ENCODE results near the gene SLC15A4.

Gene SLC15A4

DNA sequence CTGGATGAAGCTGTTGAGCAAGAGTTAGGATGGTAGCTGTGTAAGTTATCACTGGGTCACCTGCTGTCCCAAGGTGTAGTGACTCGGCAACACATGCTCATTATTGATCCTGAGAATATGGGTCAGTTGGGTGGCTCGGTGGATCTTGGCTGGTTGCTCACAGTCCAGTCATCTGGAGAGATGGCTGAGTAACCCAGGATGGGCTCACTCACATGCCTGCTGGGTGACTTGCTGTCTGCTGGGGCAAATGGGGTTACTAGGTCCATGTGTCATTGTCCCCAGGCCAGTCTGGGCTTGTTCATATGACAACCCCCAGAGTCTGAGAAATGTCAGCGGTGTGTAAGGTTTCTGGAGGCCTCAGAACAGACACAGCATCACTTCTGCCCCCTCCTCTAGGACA, 69.5 kb downstream of the SLC15A4 start:
- no peak for DNase-seq (ENCODE audit: low read depth)

DNA sequence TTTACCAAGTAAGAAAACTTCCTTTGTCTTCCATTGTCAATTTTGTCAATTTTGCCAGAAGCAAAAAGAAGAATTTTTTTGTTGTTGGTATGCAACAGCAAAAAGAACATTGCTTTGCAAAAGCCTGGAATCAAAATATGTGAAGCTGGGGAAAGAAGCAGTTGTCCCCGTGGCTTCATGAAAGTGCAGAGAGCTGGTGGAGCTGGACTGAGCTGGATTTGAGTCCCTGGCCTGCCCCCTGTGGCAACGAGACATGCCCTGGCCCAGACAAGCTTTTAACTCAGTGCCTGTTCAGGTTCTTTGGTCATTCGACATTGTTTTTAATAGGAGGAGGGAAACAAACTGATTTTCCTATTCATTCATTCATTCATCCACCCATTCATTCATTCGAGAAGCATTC, 70.3 kb downstream of the SLC15A4 start:
- DNase-seq (ENCODE audit: low read depth), result no peak

DNA sequence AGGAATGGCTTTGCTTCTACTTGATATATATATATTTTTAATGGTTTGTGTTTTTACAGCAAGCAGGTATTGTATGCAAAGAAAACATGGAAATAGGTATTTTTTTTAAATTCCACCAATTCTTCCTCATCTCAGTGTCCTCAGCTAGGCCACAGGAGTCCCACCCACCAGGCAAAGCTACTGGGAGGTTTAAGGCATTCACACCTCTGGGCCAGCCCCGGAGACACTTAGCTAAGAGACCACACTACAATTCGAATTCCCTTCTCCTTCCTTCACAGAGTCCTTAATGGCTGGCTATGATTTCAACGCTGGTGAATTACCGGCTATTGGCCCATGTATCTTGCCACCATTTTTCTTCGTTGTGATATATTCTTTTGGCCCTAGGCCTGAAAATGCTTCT, 71.4 kb downstream of the SLC15A4 start:
- DNase-seq (ENCODE audit: low read depth), result no peak

DNA sequence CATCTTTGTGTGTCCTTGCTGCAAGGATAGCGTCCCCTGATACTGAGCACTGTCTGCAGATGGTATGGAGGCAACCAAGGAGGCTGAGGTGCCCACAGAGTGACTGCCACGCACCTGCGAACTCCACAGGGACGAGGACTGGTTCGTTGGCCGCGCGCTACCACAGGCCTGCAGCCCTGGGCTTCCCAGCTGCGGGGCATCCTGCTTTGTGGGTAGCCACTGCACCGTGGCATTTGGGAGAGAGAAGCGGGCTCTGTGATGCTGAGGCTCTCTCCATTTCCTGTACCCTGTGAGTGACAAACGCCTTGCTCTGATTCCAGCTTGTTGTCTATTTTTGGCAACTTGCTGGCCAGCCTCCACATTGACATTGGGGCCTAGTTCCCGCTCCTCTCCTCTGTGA, 76.3 kb downstream of the SLC15A4 start:
- no peak for DNase-seq (ENCODE audit: low read depth)

DNA sequence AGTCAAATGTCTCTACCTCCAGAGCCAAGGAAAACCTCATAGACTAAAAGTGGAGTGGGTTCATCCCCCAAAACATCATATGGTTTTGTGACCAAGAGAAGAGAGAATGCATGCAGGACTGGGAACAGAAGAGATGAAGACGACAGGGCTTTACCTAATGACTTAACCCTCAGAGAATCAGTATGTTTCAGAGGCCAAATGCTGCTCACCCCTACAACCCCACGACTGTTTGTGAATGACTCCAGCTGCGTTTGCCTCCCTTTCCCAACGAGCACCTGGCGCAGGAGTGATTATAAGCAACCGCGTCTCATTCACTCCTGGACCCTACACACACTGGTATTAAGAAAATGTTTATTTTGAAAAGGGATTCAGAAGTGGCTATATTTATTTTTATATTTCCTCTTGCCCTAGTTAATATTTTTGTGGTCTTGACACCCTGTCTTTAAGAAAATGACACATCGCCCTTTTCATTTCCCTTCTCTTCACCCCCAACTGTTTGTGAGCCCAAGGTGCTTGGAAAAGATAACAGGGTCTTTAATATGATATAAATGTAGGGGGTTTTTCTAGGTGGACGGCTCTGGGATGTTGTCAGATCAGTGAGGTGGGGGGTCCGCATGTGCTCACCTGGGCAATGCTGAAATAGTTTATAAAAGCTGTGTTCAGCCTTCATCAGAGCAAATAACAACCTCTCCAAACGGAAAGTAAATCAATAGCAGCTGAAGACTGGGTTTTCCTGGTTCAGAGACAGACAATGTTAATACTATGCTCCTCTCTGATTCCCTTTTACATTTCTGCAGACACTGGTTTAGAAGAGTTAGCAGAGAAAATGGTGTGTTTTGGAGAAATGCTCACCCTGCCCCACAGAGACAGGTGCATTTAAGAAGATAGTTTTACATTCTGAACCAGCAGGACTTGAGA, 77.7 kb downstream of the SLC15A4 start:
- DNase-seq (ENCODE audit: low read depth), result no peak

DNA sequence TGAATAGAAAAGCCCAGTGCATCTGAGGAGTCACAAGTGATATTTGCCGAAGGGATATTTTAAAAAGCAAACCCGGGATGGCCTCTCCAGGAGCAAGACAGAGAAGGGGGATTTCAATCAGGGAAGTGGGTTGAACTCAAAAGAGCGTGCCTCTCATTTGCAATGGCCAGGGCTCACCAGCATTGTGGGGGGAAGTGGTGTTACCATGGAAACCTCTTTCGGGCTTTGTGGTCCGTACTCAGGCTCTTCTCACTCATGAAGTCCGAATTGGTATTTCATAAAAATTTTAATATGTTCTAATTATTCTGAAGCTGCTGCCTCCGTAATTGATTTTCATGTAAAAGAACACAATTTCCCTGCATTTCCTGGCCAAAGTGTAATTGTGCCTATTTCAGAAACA, 79.8 kb downstream of the SLC15A4 start:
- DNase-seq (ENCODE audit: low read depth), result no peak
